ENCODE data around the gene SOX6.
A peak's percentile ranks its signal among the peaks of the same experiment; 100 is the strongest.
"Not testable (repeated sequence)": the region's sequence is repeated elsewhere in the genome, so short reads cannot be mapped to it uniquely, and the experiment has no call there.

SOX6 gene

DNA sequence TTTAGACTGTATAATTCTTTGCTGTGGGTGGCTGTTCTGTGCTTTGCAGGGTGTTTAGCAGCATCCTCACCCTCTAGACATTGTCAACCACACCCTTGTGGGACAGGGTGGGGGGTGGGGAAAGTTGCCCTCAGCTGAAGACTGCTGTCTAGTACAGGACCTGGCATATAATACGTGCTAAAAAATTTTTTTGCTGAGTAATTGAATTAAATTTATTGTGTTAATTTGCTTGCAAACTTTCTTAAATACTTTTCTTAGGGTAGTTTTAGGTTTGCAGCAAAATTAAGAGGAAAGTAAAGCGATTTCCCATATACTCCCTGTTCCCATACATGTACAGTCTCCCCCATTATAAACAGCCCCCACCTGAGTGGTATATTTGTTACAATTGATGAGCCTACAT is 268.5 kb downstream of the SOX6 start:
- no peak for DNase-seq

DNA sequence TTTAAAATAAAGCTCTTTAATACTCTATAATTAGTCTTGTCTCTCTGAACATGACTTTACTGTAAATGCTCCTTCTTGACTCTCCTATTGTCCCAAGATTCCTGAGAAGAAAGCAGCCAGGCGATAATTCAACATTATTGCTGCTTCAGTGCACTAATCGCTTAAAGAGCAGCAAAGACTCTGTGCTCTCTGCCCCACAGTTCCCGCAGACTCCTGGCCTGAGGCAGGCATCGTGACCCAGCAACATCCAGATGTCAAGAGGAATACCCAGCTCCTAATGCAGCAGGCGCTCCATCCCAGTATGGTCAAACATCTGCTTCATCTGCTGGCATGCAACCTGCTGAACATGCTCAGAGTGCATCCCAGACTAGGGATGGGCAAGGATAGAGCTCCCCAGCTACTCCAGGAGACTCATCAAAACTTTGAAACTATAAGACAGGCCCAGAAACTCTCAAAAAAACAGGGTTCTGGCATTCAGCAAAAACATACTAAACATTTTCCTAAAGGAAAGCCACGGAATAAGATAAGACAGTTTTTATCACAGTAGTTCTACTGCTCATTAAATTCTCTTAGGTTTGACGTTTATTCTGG is 270.0 kb downstream of the SOX6 start:
- no peak for DNase-seq

DNA sequence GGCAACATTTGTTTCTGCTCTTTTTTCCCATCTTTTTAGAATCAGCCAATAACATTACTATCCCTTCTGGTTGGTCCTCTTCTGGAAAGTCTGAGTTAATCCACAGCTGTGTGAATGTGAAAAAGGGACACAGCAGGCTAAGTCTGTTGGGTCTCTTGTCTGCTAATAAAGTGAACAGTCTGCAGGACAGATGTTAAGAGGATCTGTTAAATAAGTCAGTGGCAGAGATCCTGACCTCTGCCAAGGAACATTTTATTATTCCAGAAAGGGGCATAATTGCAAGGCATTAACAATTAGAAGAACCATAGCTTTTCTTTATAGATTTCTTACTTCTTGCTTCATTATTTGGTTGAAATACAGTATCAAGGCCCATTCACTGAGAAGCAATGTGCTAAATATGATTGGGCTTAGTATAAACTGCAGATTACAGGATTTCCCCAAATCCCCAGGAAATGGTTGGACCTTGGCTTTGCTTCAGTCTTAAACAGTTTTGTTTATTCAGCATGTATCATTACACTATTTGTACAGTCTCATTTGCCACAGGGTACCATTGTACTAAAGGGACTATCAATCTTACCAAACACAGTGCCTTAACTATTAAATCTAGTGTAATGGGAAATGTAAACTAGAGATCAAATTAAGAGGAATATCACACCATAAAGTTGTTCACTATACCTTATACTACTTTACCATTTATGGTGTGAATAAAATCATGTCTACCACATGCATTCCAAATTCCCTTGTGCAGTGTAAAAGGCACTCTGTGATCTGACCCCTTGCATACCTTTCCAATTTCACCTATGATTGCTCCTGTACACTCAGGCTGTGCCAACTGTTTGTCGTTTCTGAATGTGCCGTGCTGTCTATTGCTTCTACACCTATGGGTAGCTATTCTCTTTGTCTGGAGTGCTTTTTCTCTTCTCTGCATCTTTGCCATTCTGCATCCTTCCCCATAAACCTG is 274.0 kb downstream of the SOX6 start:
- DNase-seq = no peak

DNA sequence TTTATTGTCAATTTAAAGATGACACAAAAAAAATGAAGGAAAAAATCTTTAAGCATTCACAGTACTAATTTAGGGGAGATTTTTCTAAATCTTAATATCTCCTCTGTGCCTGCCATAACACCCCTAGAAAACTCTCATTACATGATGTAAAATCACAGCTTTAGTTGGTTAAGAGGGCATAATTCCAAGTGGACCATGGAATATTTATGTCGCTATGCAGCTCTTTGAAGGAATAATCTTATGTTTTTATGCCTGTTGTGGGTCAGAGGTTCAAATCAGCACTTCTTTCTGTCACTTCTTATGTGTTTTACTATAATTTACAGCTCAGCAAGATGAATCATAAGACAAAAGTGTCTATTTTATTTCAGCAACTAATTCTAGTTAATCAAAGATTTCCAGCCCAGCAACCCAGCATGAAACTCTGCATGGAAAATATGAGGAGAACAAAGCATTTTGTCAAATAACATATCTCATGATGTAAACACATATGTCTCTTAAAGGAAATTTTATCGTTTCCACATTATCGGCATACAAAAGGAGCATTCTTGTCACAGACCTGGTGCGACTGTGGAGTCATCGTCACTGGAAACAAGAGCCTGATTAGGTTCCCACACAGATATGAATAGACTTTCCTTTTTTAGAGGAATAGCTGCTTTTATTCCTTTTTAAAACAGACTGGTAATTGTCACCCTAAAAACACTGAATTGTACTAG is 274.8 kb downstream of the SOX6 start:
- DNase-seq = no peak

DNA sequence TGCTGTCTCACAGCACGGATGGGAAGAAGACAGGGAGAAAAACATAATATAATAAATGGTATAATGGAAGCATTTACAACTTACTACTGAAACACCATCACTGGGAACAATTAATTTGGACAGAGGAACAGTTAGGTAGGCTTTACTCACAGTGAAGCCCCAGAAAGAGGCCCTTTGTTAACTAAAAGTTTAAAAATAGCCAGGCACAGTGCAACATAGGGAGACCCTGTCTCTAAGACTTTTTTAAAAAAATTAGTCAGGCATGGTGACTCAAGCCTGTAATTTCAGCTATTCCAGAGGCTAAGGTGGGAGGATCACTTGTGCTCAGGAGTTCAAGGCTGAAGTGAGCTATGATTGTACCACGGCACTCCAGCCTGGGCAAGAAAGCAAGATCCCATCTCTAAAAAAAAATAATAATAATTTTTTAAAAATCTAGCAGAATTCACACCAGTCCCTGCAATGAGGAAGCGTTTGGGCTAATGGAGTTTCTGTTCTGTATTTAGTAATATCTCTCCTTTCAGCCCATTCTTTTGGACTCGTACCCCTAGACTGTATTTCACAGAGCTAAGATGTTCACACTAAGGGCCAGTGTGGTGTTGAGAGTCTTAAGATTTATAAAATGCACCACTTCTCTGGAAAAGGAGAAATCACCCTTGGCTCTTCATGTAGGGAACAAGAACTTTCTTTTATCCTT is 275.5 kb downstream of the SOX6 start:
- no peak for DNase-seq

DNA sequence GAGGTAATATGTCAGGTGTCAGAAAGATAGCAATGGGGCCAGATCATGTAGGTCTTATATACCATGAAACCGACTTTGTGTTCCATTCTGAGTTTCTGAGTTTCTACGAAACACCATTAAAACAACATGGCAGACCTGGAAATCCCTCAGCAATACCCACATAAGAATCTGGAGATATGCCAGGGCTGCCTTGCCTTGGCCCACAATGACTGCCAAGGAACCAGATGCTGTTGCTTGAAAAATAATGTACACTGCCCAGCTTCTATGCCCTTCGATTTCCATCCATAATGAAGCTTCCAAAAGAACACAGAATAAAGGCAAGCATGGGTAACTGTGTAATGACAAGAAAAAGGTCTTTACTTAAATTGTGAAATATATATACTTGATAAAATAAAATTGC is 277.4 kb downstream of the SOX6 start:
- no peak for DNase-seq

DNA sequence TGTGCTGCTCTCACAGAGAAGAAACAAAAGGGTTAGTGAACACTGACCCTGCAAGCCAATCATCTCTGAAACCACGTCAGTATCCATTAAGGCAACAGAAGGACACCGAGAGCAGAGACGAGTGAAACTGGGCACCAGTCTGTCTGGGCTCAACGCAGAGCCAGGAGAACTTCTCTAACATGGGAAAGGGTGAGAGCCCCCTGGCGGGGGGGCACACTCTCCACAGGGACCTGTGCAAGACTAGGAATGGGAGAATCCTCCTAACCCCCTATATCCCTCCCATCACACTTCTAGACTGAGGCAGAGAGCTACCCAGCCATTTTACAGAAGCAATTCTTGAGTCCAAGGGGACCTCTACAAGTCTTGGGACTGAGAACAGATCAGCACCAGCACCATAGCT is 285.8 kb downstream of the SOX6 start:
- no peak for DNase-seq

DNA sequence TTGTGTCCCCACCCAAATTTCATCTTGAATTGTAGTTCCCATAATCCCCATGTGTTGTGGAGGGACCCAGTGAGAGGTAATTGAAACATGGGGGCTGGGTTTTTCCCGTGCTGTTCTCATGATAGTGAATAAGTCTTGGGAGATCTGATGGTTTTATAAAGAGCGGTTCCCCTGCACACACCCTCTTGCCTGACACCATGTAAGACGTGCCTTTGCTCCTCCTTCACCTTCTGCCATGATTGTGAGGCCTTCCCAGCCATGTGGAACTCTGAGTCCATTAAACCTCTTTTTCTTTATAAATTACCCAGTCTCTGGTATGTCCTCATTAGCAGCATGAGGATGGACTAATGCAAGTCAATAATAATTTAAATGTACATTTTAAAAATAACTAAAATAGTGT is 289.1 kb downstream of the SOX6 start:
- DNase-seq = not testable (repeated sequence)

DNA sequence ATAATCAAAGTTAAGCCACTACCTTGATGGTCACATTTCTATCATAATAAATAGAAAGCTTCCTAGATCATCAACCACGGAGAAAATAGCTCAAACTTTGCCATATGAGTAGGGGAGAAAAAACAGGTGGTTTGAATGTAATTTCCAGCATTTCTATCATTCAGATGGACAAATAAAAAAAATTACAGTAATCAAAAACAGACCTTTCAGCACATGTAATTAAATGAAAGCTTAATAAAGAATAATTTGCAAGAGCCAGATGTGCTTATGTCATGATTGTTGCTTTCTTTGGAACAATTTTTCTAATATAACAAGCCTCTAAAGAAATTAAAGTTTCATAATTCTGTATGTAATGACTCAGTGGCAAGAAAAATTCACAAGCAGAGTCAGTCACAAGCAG is 297.0 kb downstream of the SOX6 start:
- no peak for DNase-seq

DNA sequence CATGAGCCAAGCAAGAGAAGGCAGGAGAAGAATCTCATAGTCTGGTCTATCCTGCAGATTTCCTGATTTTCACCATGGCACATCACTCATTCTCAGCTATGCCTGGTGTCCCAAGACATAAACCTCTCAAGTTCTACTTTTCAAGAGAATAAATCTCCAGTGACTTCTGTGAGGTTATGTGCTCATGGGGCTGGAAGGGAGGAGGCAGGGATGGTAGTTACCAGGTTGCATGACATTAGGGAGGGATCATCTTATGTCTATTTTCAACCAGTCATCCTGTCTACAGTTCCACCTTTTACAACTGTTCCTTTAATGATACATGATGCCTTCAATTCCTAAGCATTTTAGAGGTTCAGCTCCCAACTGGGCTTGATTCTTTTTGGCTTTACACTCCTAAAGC is 297.7 kb downstream of the SOX6 start:
- DNase-seq = no peak

DNA sequence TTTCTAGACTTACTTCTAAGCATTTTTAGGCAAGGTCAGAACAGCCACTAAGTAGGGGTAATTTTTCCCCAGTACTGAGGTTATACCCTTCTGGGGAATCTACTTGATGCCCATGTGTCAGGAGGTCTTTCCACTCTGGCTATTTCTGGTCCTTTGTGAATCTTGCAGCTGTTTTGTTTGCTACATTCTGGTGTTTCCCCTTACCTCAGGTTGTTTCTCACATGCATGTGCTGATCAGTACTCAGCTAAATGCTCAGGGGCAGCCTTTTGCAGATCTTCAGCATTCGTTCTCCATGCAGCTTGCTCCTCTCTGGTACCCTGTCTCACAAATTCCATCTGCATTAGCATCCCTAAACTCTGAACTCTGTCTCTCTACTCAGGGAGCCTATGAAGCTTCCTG is 303.6 kb downstream of the SOX6 start:
- DNase-seq = no peak

DNA sequence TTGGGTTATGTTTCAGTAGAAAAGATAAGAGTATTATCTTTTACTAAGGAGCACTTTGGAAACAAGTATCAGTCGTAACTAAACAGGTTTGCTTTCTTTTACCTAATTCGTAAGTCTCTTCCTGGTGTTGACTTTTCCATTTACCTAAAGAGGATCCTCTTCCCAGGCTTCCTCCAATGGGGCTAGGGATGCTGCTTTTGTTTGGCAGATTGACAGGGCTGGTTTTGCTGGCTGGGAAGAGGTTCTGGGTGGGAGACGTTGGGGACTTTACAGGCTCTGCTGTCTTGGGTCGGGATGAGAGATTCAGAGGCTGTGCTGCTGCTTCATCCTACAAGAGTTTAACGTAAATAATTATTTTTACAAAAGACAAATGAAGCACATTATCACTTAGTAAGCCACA is 306.7 kb downstream of the SOX6 start:
- no peak for DNase-seq

DNA sequence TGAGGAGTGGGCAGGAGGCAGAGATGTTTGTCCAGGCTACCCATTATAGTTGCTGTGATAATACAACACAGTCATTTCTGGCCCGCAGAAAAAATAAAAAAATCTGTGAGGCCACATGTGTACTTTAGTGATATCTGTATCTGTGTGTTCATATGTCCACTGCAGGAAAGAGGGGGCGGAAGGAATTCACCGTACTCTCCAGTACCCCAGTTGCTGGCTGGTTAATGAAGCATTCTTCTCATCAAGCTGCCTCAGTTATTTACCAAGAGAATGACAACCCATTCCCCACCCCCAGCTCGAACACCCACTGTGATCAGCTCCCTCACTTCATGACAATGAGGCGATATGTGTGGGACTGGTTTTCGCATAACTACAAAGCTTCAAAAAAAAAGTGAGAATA is 309.3 kb downstream of the SOX6 start:
- peak; percentile 36 for DNase-seq

DNA sequence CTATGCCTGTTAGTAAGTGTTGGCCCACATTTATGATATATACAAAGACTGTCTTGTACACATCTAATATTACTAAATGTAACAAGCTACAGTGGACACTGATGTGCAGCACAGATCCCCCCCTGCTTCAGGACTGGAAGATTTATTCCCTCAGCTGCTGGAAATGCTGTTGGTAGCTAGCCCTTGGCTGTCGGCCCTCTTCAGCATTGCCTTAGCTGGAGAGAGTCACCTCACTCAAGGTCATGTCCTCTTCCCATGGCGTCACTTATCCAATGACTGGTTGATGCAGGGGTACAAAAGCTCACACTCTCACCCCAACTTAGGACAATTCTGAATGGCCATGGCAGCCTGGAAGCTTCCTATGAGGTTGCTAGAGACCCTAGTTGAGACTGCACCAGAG is 312.7 kb downstream of the SOX6 start:
- no peak for DNase-seq

DNA sequence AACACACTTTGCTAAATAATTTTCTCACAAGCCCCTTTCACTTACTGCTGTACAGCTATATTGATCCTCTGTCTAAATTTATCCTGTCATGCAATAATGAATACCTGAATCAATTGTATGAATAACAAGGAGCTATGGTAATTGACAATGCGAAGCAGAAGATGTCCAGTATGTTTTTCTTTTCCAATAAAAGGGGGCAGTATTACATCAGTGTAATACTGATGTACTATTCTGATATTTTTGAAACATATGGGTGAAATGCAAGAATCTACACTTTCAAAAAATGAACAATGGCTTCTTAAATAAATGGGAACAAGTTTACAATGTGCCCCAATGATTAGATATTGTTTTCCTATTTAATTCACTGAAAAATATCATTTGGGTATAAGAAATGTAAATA is 315.1 kb downstream of the SOX6 start:
- no peak for DNase-seq

DNA sequence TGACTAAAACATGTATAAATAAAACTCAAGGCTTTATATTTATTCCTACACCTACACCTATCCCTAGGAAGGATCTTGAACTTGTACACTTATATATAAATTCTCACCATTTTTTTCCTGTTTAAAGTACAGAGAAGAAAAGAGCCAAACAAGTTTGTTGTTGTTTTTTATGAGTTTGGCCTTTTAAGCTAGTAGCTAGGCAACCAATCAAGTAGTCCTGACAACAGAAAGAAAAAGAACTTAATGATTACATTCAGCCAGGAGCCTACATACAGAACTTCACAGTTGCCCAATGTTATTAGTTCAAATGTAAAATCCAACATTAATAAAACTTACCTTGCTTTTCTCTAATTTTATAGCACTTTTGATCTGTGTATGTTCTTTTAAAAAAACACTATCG is 316.2 kb downstream of the SOX6 start:
- no peak for DNase-seq

DNA sequence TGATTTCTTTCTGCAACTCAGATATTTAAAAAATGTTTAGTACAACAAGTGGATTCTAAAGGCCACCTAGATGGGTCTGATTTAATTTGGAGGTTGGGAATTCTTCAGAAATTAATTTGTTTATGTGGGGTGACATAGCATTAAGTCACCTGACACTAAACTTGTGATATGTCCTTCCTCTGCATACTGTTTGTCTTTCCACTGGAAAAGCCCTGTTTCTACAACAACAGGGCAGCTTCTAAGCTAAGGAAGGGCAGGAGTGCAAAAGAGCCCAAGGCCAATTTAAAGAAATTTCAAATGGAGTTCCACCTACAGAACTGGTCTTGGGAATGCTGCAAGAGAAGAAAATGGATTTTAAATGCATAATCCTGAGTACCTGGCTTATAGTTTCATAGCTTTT is 319.2 kb downstream of the SOX6 start:
- no peak for DNase-seq

DNA sequence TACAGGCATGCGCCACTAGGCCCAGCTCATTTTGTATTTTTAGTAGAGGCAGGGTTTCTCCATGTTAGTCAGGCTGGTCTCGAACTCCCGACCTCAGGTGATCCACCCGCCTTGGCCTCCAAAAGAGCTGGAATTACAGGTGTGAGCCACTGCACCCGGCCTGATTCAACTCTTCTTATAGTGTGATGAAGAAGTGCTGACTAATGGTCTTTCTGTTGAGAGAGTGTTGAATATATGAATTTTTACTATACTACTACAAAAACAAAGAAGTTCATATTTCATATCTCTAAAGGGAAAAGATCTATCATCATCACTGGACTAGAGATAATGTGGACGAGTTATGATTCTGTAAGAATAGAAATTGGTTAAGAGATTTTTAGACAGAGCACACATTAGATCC is 320.1 kb downstream of the SOX6 start:
- DNase-seq = no peak

DNA sequence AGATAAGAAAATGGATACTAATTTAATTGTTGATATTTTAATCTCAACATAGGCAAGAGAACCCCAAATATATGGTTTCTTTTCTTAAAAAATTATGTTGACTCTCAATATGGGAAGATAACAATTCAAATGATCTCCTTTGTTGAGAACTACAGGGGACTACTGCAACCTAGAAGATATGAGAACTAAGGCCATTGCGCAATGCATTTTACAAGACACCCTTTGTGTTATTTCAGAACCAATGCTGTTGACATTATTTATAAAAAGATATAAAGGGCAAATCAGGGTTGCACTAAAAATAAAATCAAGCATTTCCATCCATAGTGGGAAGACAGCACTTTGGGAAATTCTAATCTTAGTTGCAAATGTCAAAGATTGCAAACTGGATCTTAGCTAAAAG is 322.3 kb downstream of the SOX6 start:
- peak; percentile 16 for DNase-seq

DNA sequence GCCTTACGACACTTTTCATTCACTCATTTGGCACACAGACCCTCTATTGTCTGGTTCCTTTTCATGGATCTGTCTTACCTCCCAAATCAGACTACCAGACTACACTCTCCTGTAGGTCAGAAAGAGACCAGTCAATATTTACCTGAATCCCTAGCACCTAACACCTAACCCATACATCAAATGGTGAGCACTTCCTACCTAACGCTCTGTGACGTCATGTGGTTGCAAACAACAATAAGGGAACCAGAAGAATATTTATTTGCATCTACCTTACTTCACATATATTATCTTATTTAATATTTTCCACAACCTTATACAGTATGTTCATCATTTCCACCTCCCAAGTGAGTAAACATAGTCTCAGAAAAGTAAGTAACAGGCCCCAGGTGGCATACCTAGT is 323.4 kb downstream of the SOX6 start:
- DNase-seq = no peak

DNA sequence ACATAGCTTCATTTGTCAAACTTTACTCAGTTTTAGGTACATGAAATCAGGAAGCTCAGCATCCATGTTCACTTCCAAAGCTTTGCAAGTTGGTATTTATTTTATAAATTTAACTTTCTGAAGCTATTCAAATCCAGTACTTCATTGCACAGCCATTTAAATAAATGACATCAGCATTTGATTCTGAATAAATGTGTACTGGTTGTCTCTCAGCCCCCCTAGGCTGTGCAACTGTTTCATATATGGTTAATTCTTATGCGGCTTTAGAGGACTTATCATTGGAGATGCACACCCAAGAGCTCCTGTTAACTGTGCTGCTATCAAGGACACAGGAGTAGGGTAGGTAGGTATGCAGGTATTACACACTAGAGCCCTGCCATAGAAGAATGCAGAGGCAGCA is 325.1 kb downstream of the SOX6 start:
- DNase-seq = no peak

DNA sequence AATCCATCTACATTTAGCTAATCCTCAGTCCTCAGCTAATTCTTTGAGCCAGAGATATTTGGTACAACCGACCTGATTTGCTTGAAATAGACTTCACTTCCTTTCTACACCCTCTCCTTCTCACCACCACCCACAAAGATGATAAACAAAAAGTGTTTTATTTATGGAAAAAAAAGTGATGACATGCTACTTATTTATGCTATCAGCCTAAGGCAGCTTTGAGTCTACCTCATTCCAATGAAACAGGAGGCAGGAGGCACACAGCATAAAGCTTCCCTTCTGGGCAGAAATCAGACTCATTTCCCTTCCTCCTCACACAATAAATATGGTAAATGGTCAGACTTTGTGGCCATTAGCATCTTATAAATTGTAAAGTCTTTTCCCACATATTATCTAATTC is 325.7 kb downstream of the SOX6 start:
- peak; percentile 4 for DNase-seq

DNA sequence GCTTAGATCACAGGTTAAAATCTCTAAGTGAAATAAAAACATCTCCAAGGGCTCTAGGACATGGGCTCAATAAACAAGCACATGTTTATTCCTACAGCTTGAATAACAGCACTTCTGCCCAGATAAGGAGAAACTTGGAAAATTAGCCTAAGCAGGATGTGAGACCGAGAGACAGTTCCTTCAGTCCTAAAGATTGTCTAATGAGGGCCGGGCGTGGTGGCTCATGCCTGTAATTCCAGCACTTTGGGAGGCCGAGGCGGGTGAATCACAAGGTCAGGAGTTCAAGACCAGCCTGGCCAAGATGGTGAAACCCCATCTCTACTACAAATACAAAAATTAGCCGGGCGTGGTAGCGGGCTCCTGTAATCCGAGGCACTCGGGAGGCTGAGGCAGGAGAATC is 327.2 kb downstream of the SOX6 start:
- not testable (repeated sequence) for DNase-seq

Data from hematopoietic multipotent progenitor cell treated with erythropoietin and hydrocortisone succinate and interleukin-3 and kit ligand, for 4 days (in vitro differentiated cells).